ENCODE measurements around the gene DEPDC7.

GRCh38 chr11:33001281-33001680 is 14.4 kb upstream of the DEPDC7 start:
- TF ChIP-seq CTCF (IDR thresholded peaks at IDR 0.05; ENCODE audit: low read depth, low read length, poor library complexity, severe bottlenecking) (no peak), EZH2phosphoT487 (IDR thresholded peaks at IDR 0.05; ENCODE audit: borderline replicate concordance, low read length) (no peak)

All from DOHH2 (cell line).